ENCODE results near the gene PAX8.
"Not testable (repeated sequence)": the region's sequence is repeated elsewhere in the genome, so short reads cannot be mapped to it uniquely, and the experiment has no call there.

PAX8 gene

GRCh38 chr2:113300281-113300680, 21.6 kb upstream of the PAX8 start:
- Histone ChIP-seq H3K27me3 (replicated peaks; ENCODE audit: control insufficient read depth, insufficient read depth, low read length) (no peaks in the 10 kb centered on the region), H3K36me3 (ENCODE audit: control insufficient read depth, insufficient read depth, low read length) (no peaks in the 10 kb centered on the region), H3K4me3 (replicated peaks; ENCODE audit: low read depth, low read length) (no peak overlapping the region)
- TF ChIP-seq CTCF (IDR thresholded peaks at IDR 0.05; ENCODE audit: insufficient read depth, low read length, poor library complexity, severe bottlenecking): no peak
- no peak for DNase-seq (ENCODE audit: extremely low read depth, insufficient read length)

GRCh38 chr2:113298176-113298575, 19.5 kb upstream of the PAX8 start:
- Histone ChIP-seq H3K36me3 (ENCODE audit: control insufficient read depth, insufficient read depth, low read length) (no peaks in the 10 kb centered on the region), H3K4me3 (replicated peaks; ENCODE audit: low read depth, low read length) (no peak overlapping the region), H3K27me3 (replicated peaks; ENCODE audit: control insufficient read depth, insufficient read depth, low read length) (no peaks in the 10 kb centered on the region)
- no peak for DNase-seq (ENCODE audit: extremely low read depth, insufficient read length)
- no peak for TF ChIP-seq CTCF (IDR thresholded peaks at IDR 0.05; ENCODE audit: insufficient read depth, low read length, poor library complexity, severe bottlenecking)

DNA sequence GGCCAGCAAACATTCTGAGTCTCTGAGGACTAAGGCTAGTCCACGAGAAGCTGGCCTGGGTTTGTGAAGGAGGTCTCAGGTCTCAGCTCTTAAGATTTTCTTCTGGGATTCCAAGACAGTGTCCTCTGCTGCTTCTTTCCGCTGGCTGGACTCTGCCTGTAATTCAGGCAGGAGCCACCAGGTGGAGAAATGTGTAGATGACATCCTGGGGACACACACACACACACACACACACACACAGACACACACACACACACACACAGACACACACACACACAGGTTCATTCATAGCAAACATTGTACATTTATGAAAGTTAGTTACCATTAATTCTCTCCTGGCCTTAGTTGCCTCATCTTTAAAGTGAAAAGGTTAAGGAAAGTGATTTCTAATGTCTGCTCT, 18.9 kb upstream of the PAX8 start:
- H3K27me3 ChIP-seq (replicated peaks; ENCODE audit: control insufficient read depth, insufficient read depth, low read length); H3K4me3 ChIP-seq (replicated peaks; ENCODE audit: low read depth, low read length); H3K36me3 ChIP-seq (ENCODE audit: control insufficient read depth, insufficient read depth, low read length); DNase-seq (ENCODE audit: extremely low read depth, insufficient read length): not testable (repeated sequence)
- peak; percentile 36 for TF ChIP-seq CTCF (IDR thresholded peaks at IDR 0.05; ENCODE audit: insufficient read depth, low read length, poor library complexity, severe bottlenecking)

- TF ChIP-seq CTCF (IDR thresholded peaks at IDR 0.05; ENCODE audit: insufficient read depth, low read length, poor library complexity, severe bottlenecking): no peak
- no peak for DNase-seq (ENCODE audit: extremely low read depth, insufficient read length)
- H3K27me3 ChIP-seq (replicated peaks; ENCODE audit: control insufficient read depth, insufficient read depth, low read length): no peaks in the 10 kb centered on the region
- no peak overlapping the region for H3K4me3 ChIP-seq (replicated peaks; ENCODE audit: low read depth, low read length)
- H3K36me3 ChIP-seq (ENCODE audit: control insufficient read depth, insufficient read depth, low read length): no peaks in the 10 kb centered on the region
Measured at GRCh38 chr2:113291191-113291590, 12.5 kb upstream of the PAX8 start.

GRCh38 chr2:113288674-113289149, 10.0 kb upstream of the PAX8 start:
- not testable (repeated sequence) for H3K27me3 ChIP-seq (replicated peaks; ENCODE audit: control insufficient read depth, insufficient read depth, low read length)

GRCh38 chr2:113288117-113288673, 9.5 kb upstream of the PAX8 start:
- not testable (repeated sequence) for DNase-seq (ENCODE audit: extremely low read depth, insufficient read length); H3K27me3 ChIP-seq (replicated peaks; ENCODE audit: control insufficient read depth, insufficient read depth, low read length); H3K4me3 ChIP-seq (replicated peaks; ENCODE audit: low read depth, low read length); H3K36me3 ChIP-seq (ENCODE audit: control insufficient read depth, insufficient read depth, low read length)

More at GRCh38 chr2:113288674-113289149, 10.0 kb upstream of the PAX8 start:
- H3K4me3 ChIP-seq (replicated peaks; ENCODE audit: low read depth, low read length); H3K36me3 ChIP-seq (ENCODE audit: control insufficient read depth, insufficient read depth, low read length); DNase-seq (ENCODE audit: extremely low read depth, insufficient read length): not testable (repeated sequence)

DNA sequence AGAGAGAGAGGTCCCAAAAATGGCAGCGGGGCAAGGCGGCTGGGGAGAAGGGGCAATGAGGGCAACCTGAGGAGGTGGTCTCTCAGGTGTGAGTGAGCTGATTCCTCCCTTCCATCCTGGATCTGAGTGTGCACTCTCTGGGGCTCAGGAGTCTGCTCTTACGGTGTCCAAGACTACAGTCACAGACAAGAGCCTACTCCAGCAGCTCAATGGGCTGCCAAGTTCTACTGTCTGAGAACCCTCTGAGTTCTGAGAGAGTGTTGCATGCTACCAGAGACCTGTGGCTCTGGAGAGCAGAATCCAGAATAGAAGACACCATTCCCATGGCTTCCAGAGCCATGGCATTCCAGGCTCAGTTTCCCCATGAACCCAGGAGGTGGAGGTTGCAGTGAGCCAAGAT, 7.1 kb upstream of the PAX8 start:
- TF ChIP-seq CTCF (IDR thresholded peaks at IDR 0.05; ENCODE audit: insufficient read depth, low read length, poor library complexity, severe bottlenecking): no peak
- no peak for DNase-seq (ENCODE audit: extremely low read depth, insufficient read length)
- H3K36me3 ChIP-seq (ENCODE audit: control insufficient read depth, insufficient read depth, low read length): no peaks in the 10 kb centered on the region
- no peaks in the 10 kb centered on the region for H3K27me3 ChIP-seq (replicated peaks; ENCODE audit: control insufficient read depth, insufficient read depth, low read length)
- no peak overlapping the region for H3K4me3 ChIP-seq (replicated peaks; ENCODE audit: low read depth, low read length)

DNA sequence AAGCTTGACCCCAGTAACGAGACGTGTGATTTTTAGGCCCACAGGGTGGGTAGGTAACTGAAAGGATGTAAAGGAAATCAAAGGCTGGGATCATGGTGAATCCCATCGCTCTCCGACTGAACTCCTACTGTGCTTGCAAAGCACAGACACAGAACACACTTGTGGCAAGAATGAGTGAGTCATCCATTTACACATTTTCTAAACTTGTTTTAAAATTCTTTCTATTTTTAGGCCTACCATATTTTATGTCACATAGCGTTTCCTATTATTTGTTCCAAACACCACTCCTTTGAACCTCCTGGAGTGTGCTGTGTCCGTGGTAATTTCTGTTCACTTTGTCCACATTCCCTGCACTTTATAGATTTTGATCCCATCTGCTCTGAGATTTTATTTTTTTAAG, 6.3 kb upstream of the PAX8 start:
- not testable (repeated sequence) for H3K36me3 ChIP-seq (ENCODE audit: control insufficient read depth, insufficient read depth, low read length); DNase-seq (ENCODE audit: extremely low read depth, insufficient read length); H3K4me3 ChIP-seq (replicated peaks; ENCODE audit: low read depth, low read length); H3K27me3 ChIP-seq (replicated peaks; ENCODE audit: control insufficient read depth, insufficient read depth, low read length)
